Liver (tissue), 9 donors: Measurements from ENCODE around the gene TNN. TPM values are rescaled to one million over a fixed set of nuclear protein-coding genes. Genes with fewer than 3 reads are reported as not detected.
"Not testable (repeated sequence)": the region's sequence is repeated elsewhere in the genome, so short reads cannot be mapped to it uniquely, and the experiment has no call there.

Source experiments
- DNase-seq: peaks from one replicate; pipeline ENCODE4 v3.0.0-alpha.2; 2017; ENCODE audit warnings: low spot score
- H3K27ac ChIP-seq, 2 donors: one replicate each; pipeline ENCODE4 v1.7.0; 2013; ENCODE audit warnings: inconsistent platforms in 2 of 2, low read length in 2 of 2, control low read depth in 1 of 2, low read depth in 1 of 2, mild to moderate bottlenecking in 1 of 2
- H3K27me3 ChIP-seq, 4 donors: one replicate each; pipeline versions ENCODE4 v1.6.1 to v1.7.0; 2013; ENCODE audit warnings: low read length in 3 of 4, inconsistent platforms in 1 of 4, mild to moderate bottlenecking in 1 of 4, moderate library complexity in 1 of 4; ENCODE audit not compliant: control insufficient read depth in 4 of 4, insufficient read depth in 4 of 4
- H3K36me3 ChIP-seq, 4 donors: one replicate each; pipeline versions ENCODE4 v1.6.1 to v1.7.0; 2013; ENCODE audit warnings: low read length in 3 of 4, mild to moderate bottlenecking in 3 of 4, low read depth in 1 of 4, moderate library complexity in 1 of 4; ENCODE audit not compliant: control insufficient read depth in 4 of 4, insufficient read depth in 3 of 4
- H3K4me1 ChIP-seq, 4 donors: one replicate each; pipeline versions ENCODE4 v1.6.1 to v1.7.0; 2013; ENCODE audit warnings: low read length in 3 of 4, mild to moderate bottlenecking in 3 of 4, moderate library complexity in 1 of 4; ENCODE audit not compliant: control insufficient read depth in 4 of 4, insufficient read depth in 4 of 4
- H3K4me3 ChIP-seq, 3 donors: one replicate each; pipeline versions ENCODE4 v1.6.1 to v1.7.0; 2013; ENCODE audit warnings: low read length in 3 of 3, control low read depth in 1 of 3, low read depth in 1 of 3, mild to moderate bottlenecking in 1 of 3
- H3K9ac ChIP-seq, 2 donors: one replicate each; pipeline ENCODE4 v1.7.0; 2013; ENCODE audit warnings: low read length in 2 of 2, mild to moderate bottlenecking in 2 of 2, moderate library complexity in 2 of 2, control low read depth in 1 of 2, low read depth in 1 of 2
- H3K9me3 ChIP-seq, 4 donors: one replicate each; pipeline versions ENCODE4 v1.6.1 to v1.7.0; 2013; ENCODE audit warnings: low read length in 3 of 4; ENCODE audit not compliant: control insufficient read depth in 4 of 4
- FOXA2 ChIP-seq: IDR thresholded peaks from 2 replicates; pipeline ENCODE4 v1.6.1; 2016; ENCODE audit warnings: antibody characterized with exemption
- GABPA ChIP-seq, 2 donors: IDR thresholded peaks in 1 of 2; conservative IDR thresholded peaks in 1 of 2; 2 replicates each; pipeline ENCODE4 v1.6.1; 2016; ENCODE audit warnings: antibody characterized with exemption in 2 of 2, mild to moderate bottlenecking in 1 of 2, moderate library complexity in 1 of 2
- HNF4A ChIP-seq, 2 donors: conservative IDR thresholded peaks; 2 replicates each; pipeline ENCODE4 v1.6.1; 2016; ENCODE audit warnings: antibody characterized with exemption in 2 of 2, mild to moderate bottlenecking in 2 of 2
- HNF4G ChIP-seq: IDR thresholded peaks from 2 replicates; pipeline ENCODE4 v1.6.1; 2016; ENCODE audit warnings: antibody characterized with exemption
- MAX ChIP-seq: IDR thresholded peaks from 2 replicates; pipeline ENCODE4 v1.6.1; 2016; ENCODE audit warnings: antibody characterized with exemption
- NR2F2 ChIP-seq: IDR thresholded peaks from 2 replicates; pipeline ENCODE4 v1.6.1; 2016; ENCODE audit warnings: antibody characterized with exemption
- RAD21 ChIP-seq, 2 donors: IDR thresholded peaks; 2 replicates each; pipeline ENCODE4 v1.6.1; 2016; ENCODE audit warnings: antibody characterized with exemption in 2 of 2, mild to moderate bottlenecking in 2 of 2
- REST ChIP-seq: IDR thresholded peaks from 2 replicates; pipeline ENCODE4 v1.6.1; 2016; ENCODE audit warnings: antibody characterized with exemption, mild to moderate bottlenecking
- RXRA ChIP-seq, 2 donors: IDR thresholded peaks; 2 replicates each; pipeline ENCODE4 v1.6.1; 2017 to 2018; ENCODE audit warnings: antibody characterized with exemption in 2 of 2, mild to moderate bottlenecking in 1 of 2
- SP1 ChIP-seq: IDR thresholded peaks from 2 replicates; pipeline ENCODE4 v1.6.1; 2018; ENCODE audit warnings: antibody characterized with exemption, mild to moderate bottlenecking
- TAF1 ChIP-seq: conservative IDR thresholded peaks from 2 replicates; pipeline ENCODE4 v1.6.1; 2016; ENCODE audit warnings: antibody characterized with exemption, mild to moderate bottlenecking
- YY1 ChIP-seq: IDR thresholded peaks from 2 replicates; pipeline ENCODE4 v1.6.1; 2016; ENCODE audit warnings: antibody characterized with exemption, mild to moderate bottlenecking
- WGBS: extraction: QIAGEN DNeasy Blood & Tissue Kit; methylation state at CpG from one replicate; pipeline ENCODE4 v1.1.7; 2013; 5-methylcytosine and 5-hydroxymethylcytosine counted together
- polyA plus RNA-seq, 2 donors: library from polyadenylated mRNA; stranded (reverse) in 1 of 2; unstranded in 1 of 2; fragments of 200-250 nt in 1 of 2; fragments of >200 nt in 1 of 2; fragmentation: Nextera tagmentation in 1 of 2; extraction: Ambion mirVana in 1 of 2; gene quantifications; one replicate each; pipeline versions ENCODE4 v1.2.1 to v1.2.3, GENCODE V29; 2013 to 2015
- total RNA-seq, 2 donors: library from RNA; depleted of rRNA; stranded (reverse); fragments of >200 nt; gene quantifications; one replicate each; pipeline ENCODE4 v1.2.3, GENCODE V29; 2014
- TF ChIP-seq, protein P1 (sequence below): IDR thresholded peaks from 2 replicates; pipeline ENCODE4 v1.6.1; 2016; ENCODE audit warnings: antibody characterized with exemption
- TF ChIP-seq, protein P2 (sequence below): fragments of 150-350 bp; IDR thresholded peaks from 2 replicates; pipeline ENCODE4 v1.5.1; 2017; ENCODE audit warnings: improper control_type of control experiment, low read depth, low read length; ENCODE audit not compliant: missing input control
- TF ChIP-seq, protein P3 (sequence below): IDR thresholded peaks from 2 replicates; pipeline ENCODE4 v1.6.1; 2016; ENCODE audit warnings: antibody characterized with exemption
- donor health status: healthy.
- donor health status: healthy.
- donor health status: healthy.
- donor health status: healthy.
- donor health status: healthy.

The TNN gene
- total and polyA plus RNA-seq, 4 donors: 0.11 to 1.8 (median 0.80) TPM

- H3K9me3 ChIP-seq: peaks cover 0 to 1% (median 0%) of the 10 kb centered on the region in 4 donors
- no peak overlapping the region for H3K4me3 ChIP-seq
- H3K36me3 ChIP-seq: no peaks in the 10 kb centered on the region
- WGBS: 72% methylated on average over 3 of the region's 3 CpGs
- no peak for DNase-seq
- no peak overlapping the region for H3K27ac ChIP-seq
- no peaks in the 10 kb centered on the region for H3K4me1 ChIP-seq
- no peaks in the 10 kb centered on the region for H3K27me3 ChIP-seq
- TF ChIP-seq RAD21 (IDR thresholded peaks at IDR 0.05) (no peak), REST (no peak), MAX (no peak), TAF1 (no peak)
- TF ChIP-seq, protein P1, sequence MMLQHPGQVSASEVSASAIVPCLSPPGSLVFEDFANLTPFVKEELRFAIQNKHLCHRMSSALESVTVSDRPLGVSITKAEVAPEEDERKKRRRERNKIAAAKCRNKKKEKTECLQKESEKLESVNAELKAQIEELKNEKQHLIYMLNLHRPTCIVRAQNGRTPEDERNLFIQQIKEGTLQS: no peak
- H3K9ac ChIP-seq: no peak overlapping the region
Measured at GRCh38 chr1:175042650-175043049, 25.0 kb upstream of the TNN start.

GRCh38 chr1:175043824-175044223, 23.8 kb upstream of the TNN start:
- TF ChIP-seq HNF4A (conservative IDR thresholded peaks at IDR 0.05): no peak
- no peak for TF ChIP-seq FOXA2
- TF ChIP-seq NR2F2: peak; percentile 76
- Histone ChIP-seq H3K27me3 (no peaks in the 10 kb centered on the region), H3K4me1 (no peaks in the 10 kb centered on the region), H3K36me3 (no peaks in the 10 kb centered on the region), H3K4me3 (no peak overlapping the region), H3K9ac (no peak overlapping the region), H3K27ac (peak overlapping the region in 1 of 2 donors; percentile 20), H3K9me3 (peaks cover 0 to 1% (median 0%) of the 10 kb centered on the region in 4 donors)
- DNase-seq: no peak
- WGBS: 69% methylated on average over 19 of the region's 19 CpGs

DNA sequence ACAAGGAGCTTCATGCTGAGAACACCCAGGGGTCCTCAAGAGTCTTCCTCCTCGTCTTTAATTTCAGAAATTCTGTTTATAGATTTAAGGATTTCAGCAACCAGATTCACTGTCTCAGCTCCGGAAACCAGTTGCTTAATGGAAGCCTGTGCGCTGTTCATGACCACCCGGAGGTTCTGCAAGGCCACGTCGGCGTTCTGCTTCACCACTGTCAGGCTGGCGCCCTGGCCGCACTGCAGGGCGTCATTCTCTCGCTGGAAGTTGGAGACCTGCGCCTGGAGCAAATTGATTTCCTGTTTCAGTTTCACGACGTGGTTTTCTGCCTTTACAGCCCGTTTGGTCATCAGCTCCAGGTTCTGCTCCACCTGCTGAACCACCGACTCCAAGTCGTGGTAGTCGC, 23.0 kb upstream of the TNN start:
- not testable (repeated sequence) for H3K27me3 ChIP-seq, H3K9ac ChIP-seq, H3K4me1 ChIP-seq, H3K36me3 ChIP-seq, H3K4me3 ChIP-seq, H3K27ac ChIP-seq, H3K9me3 ChIP-seq, DNase-seq
- 81% methylated on average over 18 of the region's 18 CpGs for WGBS

- TF ChIP-seq, protein P2, sequence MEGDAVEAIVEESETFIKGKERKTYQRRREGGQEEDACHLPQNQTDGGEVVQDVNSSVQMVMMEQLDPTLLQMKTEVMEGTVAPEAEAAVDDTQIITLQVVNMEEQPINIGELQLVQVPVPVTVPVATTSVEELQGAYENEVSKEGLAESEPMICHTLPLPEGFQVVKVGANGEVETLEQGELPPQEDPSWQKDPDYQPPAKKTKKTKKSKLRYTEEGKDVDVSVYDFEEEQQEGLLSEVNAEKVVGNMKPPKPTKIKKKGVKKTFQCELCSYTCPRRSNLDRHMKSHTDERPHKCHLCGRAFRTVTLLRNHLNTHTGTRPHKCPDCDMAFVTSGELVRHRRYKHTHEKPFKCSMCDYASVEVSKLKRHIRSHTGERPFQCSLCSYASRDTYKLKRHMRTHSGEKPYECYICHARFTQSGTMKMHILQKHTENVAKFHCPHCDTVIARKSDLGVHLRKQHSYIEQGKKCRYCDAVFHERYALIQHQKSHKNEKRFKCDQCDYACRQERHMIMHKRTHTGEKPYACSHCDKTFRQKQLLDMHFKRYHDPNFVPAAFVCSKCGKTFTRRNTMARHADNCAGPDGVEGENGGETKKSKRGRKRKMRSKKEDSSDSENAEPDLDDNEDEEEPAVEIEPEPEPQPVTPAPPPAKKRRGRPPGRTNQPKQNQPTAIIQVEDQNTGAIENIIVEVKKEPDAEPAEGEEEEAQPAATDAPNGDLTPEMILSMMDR: no peak
- TF ChIP-seq GABPA (IDR thresholded peaks at IDR 0.05 in 1 of 2, conservative IDR thresholded peaks at IDR 0.05 in 1 of 2): no peak
- TF ChIP-seq TAF1: no peak
- TF ChIP-seq HNF4G: no peak
- TF ChIP-seq, protein P3, sequence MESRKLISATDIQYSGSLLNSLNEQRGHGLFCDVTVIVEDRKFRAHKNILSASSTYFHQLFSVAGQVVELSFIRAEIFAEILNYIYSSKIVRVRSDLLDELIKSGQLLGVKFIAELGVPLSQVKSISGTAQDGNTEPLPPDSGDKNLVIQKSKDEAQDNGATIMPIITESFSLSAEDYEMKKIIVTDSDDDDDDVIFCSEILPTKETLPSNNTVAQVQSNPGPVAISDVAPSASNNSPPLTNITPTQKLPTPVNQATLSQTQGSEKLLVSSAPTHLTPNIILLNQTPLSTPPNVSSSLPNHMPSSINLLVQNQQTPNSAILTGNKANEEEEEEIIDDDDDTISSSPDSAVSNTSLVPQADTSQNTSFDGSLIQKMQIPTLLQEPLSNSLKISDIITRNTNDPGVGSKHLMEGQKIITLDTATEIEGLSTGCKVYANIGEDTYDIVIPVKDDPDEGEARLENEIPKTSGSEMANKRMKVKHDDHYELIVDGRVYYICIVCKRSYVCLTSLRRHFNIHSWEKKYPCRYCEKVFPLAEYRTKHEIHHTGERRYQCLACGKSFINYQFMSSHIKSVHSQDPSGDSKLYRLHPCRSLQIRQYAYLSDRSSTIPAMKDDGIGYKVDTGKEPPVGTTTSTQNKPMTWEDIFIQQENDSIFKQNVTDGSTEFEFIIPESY: no peak
- TF ChIP-seq RXRA (IDR thresholded peaks at IDR 0.05): no peak
- TF ChIP-seq SP1: no peak
- TF ChIP-seq RAD21 (IDR thresholded peaks at IDR 0.05): no peak
- TF ChIP-seq YY1: no peak
Measured at GRCh38 chr1:175045097-175045496, 22.5 kb upstream of the TNN start.

More at GRCh38 chr1:175045097-175045496, 22.5 kb upstream of the TNN start:
- Histone ChIP-seq H3K27me3 (peaks cover 0 to 5% (median 0%) of the 10 kb centered on the region in 4 donors), H3K36me3 (no peaks in the 10 kb centered on the region), H3K9me3 (peaks cover 0 to 1% (median 0%) of the 10 kb centered on the region in 4 donors), H3K4me3 (no peak overlapping the region), H3K9ac (no peak overlapping the region), H3K27ac (no peak overlapping the region), H3K4me1 (no peaks in the 10 kb centered on the region)
- no peak for DNase-seq
- 95% methylated on average over 19 of the region's 19 CpGs for WGBS
